Liver (tissue), 3 donors: ENCODE results near the gene TRIM52.

Experiments
- EGR1 ChIP-seq, 2 donors: IDR thresholded peaks; 2 replicates each; pipeline ENCODE4 v1.6.1; 2016 to 2018; ENCODE audit warnings: antibody characterized with exemption in 2 of 2, low read depth in 2 of 2
- JUND ChIP-seq, 2 donors: IDR thresholded peaks; 2 replicates each; pipeline ENCODE4 v1.6.1; 2016; ENCODE audit warnings: antibody characterized with exemption in 2 of 2
- SP1 ChIP-seq: IDR thresholded peaks from 2 replicates; pipeline ENCODE4 v1.6.1; 2018; ENCODE audit warnings: antibody characterized with exemption, mild to moderate bottlenecking
- TF ChIP-seq, protein P1 (sequence below): fragments of 150-350 bp; IDR thresholded peaks from 2 replicates; pipeline ENCODE4 v1.5.1; 2017; ENCODE audit warnings: improper control_type of control experiment, low read depth, low read length; ENCODE audit not compliant: missing input control
- TF ChIP-seq, protein P2 (sequence below): IDR thresholded peaks from 2 replicates; pipeline ENCODE4 v1.6.1; 2016; ENCODE audit warnings: antibody characterized with exemption
- TF ChIP-seq, protein P3 (sequence below): IDR thresholded peaks from 2 replicates; pipeline ENCODE4 v1.6.1; 2016; ENCODE audit warnings: antibody characterized with exemption
- TF ChIP-seq, protein P4 (sequence below): IDR thresholded peaks from 2 replicates; pipeline ENCODE4 v1.6.1; 2016; ENCODE audit warnings: antibody characterized with exemption, mild to moderate bottlenecking
- donor health status: healthy.
- donor health status: healthy.

DNA sequence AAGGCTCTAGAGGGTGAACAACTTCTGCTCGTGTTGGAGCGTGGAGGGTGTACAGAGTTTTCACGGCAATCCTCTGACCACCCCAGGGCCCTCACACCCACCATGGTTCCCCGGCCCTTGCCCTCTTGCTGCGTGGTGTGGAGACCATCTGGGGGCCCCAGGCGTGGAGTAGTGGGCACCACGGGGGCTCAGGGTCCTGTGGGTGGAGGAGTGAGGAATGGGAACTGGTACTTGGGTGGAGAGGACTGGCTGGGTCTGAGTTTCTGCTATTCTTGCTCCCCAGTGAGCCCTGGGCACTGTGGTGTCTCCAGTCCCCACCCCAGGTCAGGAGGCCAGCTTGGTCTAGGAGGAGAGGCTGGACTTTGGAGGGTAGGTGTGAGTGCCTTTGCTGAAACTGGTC lies 21.9 kb upstream of the TRIM52 start:
- TF ChIP-seq, protein P1, sequence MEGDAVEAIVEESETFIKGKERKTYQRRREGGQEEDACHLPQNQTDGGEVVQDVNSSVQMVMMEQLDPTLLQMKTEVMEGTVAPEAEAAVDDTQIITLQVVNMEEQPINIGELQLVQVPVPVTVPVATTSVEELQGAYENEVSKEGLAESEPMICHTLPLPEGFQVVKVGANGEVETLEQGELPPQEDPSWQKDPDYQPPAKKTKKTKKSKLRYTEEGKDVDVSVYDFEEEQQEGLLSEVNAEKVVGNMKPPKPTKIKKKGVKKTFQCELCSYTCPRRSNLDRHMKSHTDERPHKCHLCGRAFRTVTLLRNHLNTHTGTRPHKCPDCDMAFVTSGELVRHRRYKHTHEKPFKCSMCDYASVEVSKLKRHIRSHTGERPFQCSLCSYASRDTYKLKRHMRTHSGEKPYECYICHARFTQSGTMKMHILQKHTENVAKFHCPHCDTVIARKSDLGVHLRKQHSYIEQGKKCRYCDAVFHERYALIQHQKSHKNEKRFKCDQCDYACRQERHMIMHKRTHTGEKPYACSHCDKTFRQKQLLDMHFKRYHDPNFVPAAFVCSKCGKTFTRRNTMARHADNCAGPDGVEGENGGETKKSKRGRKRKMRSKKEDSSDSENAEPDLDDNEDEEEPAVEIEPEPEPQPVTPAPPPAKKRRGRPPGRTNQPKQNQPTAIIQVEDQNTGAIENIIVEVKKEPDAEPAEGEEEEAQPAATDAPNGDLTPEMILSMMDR, result no peak
- TF ChIP-seq, protein P2, sequence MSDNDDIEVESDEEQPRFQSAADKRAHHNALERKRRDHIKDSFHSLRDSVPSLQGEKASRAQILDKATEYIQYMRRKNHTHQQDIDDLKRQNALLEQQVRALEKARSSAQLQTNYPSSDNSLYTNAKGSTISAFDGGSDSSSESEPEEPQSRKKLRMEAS, result no peak
- TF ChIP-seq, protein P3, sequence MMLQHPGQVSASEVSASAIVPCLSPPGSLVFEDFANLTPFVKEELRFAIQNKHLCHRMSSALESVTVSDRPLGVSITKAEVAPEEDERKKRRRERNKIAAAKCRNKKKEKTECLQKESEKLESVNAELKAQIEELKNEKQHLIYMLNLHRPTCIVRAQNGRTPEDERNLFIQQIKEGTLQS, result no peak
- TF ChIP-seq, protein P4, sequence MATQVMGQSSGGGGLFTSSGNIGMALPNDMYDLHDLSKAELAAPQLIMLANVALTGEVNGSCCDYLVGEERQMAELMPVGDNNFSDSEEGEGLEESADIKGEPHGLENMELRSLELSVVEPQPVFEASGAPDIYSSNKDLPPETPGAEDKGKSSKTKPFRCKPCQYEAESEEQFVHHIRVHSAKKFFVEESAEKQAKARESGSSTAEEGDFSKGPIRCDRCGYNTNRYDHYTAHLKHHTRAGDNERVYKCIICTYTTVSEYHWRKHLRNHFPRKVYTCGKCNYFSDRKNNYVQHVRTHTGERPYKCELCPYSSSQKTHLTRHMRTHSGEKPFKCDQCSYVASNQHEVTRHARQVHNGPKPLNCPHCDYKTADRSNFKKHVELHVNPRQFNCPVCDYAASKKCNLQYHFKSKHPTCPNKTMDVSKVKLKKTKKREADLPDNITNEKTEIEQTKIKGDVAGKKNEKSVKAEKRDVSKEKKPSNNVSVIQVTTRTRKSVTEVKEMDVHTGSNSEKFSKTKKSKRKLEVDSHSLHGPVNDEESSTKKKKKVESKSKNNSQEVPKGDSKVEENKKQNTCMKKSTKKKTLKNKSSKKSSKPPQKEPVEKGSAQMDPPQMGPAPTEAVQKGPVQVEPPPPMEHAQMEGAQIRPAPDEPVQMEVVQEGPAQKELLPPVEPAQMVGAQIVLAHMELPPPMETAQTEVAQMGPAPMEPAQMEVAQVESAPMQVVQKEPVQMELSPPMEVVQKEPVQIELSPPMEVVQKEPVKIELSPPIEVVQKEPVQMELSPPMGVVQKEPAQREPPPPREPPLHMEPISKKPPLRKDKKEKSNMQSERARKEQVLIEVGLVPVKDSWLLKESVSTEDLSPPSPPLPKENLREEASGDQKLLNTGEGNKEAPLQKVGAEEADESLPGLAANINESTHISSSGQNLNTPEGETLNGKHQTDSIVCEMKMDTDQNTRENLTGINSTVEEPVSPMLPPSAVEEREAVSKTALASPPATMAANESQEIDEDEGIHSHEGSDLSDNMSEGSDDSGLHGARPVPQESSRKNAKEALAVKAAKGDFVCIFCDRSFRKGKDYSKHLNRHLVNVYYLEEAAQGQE, result no peak
- TF ChIP-seq EGR1 (IDR thresholded peaks at IDR 0.05; ENCODE audit: low read depth in 2 of 2) (no peak), JUND (IDR thresholded peaks at IDR 0.05) (no peak), SP1 (no peak)
